A549 (cell line): Measurements from ENCODE around the gene CACNA1C. TPM values are rescaled to one million over a fixed set of nuclear protein-coding genes. Genes with fewer than 3 reads are reported as not detected.

Experiments
- ATAC-seq, 2 experiments: fragments of 200-7000 bp in 1 of 2; fragments of >200 bp in 1 of 2; cut with Nextera tagmentation in 1 of 2; cut with Tn5 transposase in 1 of 2; 3 replicates each; pipeline versions ENCODE4 v1.8.0 to v1.9.1; 2018 to 2020; ENCODE audit warnings: mild to moderate bottlenecking in 1 of 2, moderate library complexity in 1 of 2
- CTCF ChIA-PET: fragments of 300-600 bp; sonication (Branson Sonifier 250); formaldehyde crosslinking; extraction: SDS; loops from one replicate; lab custom pipeline; 2021; ENCODE audit warnings: antibody characterized with exemption, inconsistent platforms; lab: Yijun Ruan, JAX
- POLR2A ChIA-PET: fragments of 350-600 bp; formaldehyde crosslinking; extraction: SDS; loops from one replicate; lab custom pipeline; 2021; ENCODE audit warnings: antibody characterized with exemption, inconsistent platforms; lab: Yijun Ruan, JAX
- DNase-seq, 2 experiments: peaks; one replicate each; pipeline versions ENCODE4 v3.0.0 to v3.0.0-alpha.2; 2011 to 2016; ENCODE audit warnings: low read depth in 1 of 2, low spot score in 1 of 2
- FAIRE-seq: peaks from 2 replicates; lab custom pipeline; 2011; peaks lifted over from hg19 to GRCh38; lab: Jason Lieb, UNC
- H3K27ac ChIP-seq, 2 experiments: fragments of >200 bp; sonication (Bioruptor Twin); formaldehyde crosslinking; 3 replicates each; pipeline ENCODE4 v1.5.1; 2016 to 2017
- H3K4me1 ChIP-seq: fragments of >200 bp; sonication (Bioruptor Twin); formaldehyde crosslinking; 3 replicates; pipeline ENCODE4 v1.6.1; 2016
- H3K4me2 ChIP-seq: fragments of >200 bp; sonication (Bioruptor Twin); formaldehyde crosslinking; 3 replicates; pipeline ENCODE4 v1.6.1; 2016
- H3K4me3 ChIP-seq: fragments of >200 bp; sonication (Bioruptor Twin); formaldehyde crosslinking; 3 replicates; pipeline ENCODE4 v1.5.1; 2016
- H3K9me3 ChIP-seq: fragments of >200 bp; sonication (Bioruptor Twin); formaldehyde crosslinking; 3 replicates; pipeline ENCODE4 v1.6.1; 2016
- CBX2 ChIP-seq: fragments of 200-600 bp; sonication (generic); IDR thresholded peaks from 2 replicates; pipeline ENCODE4 v1.6.1; 2016; ENCODE audit warnings: low read depth, mild to moderate bottlenecking, borderline replicate concordance
- CHD2 ChIP-seq: fragments of 150-350 bp; IDR thresholded peaks from 2 replicates; pipeline ENCODE4 v1.6.1; 2014; ENCODE audit warnings: low read length; ENCODE audit not compliant: partially characterized antibody
- ESRRA ChIP-seq: fragments of 150-350 bp; IDR thresholded peaks from 2 replicates; pipeline ENCODE4 v1.6.1; 2014; ENCODE audit warnings: mild to moderate bottlenecking, low read length, borderline replicate concordance
- FOSL2 ChIP-seq, 2 experiments: fragments of 450-650 bp in 1 of 2; fragments of >200 bp in 1 of 2; sonication (Bioruptor Twin) in 1 of 2; formaldehyde crosslinking; IDR thresholded peaks; 2 replicates each; pipeline versions ENCODE4 v1.5.0 to v1.6.1; 2016 to 2020; ENCODE audit warnings: mild to moderate bottlenecking in 1 of 2, moderate library complexity in 1 of 2
- FOXS1 ChIP-seq: fragments of 250-450 bp; sonication (Bioruptor Pico); IDR thresholded peaks from 2 replicates; pipeline ENCODE4 v1.5.0; 2020; ENCODE audit warnings: mild to moderate bottlenecking, moderate library complexity
- GATA3 ChIP-seq: IDR thresholded peaks from 2 replicates; pipeline ENCODE4 v1.6.1; 2012; ENCODE audit warnings: borderline replicate concordance
- HDAC2 ChIP-seq: fragments of 200-600 bp; sonication (generic); IDR thresholded peaks from 2 replicates; pipeline ENCODE4 v1.6.1; 2016
- HEYL ChIP-seq: fragments of 250-450 bp; sonication (Bioruptor Pico); IDR thresholded peaks from 2 replicates; pipeline ENCODE4 v1.8.0; 2021; ENCODE audit warnings: mild to moderate bottlenecking, moderate library complexity
- HOXB5 ChIP-seq: fragments of 250-450 bp; sonication (Bioruptor Pico); IDR thresholded peaks from 2 replicates; pipeline ENCODE4 v1.5.0; 2020; ENCODE audit warnings: mild to moderate bottlenecking, moderate library complexity
- JUNB ChIP-seq: fragments of >200 bp; sonication (Bioruptor Twin); formaldehyde crosslinking; IDR thresholded peaks from 2 replicates; pipeline ENCODE4 v1.6.1; 2016
- MAZ ChIP-seq: fragments of 150-350 bp; IDR thresholded peaks from 2 replicates; pipeline ENCODE4 v1.6.1; 2014; ENCODE audit warnings: antibody characterized with exemption, low read depth, low read length, borderline replicate concordance
- NPAS2 ChIP-seq: fragments of 250-450 bp; sonication (Bioruptor Pico); IDR thresholded peaks from 2 replicates; pipeline ENCODE4 v1.8.0; 2022; ENCODE audit warnings: mild to moderate bottlenecking, moderate library complexity, borderline replicate concordance
- NR3C1 ChIP-seq: fragments of >200 bp; sonication (Bioruptor Twin); formaldehyde crosslinking; IDR thresholded peaks from 3 replicates; pipeline ENCODE4 v1.6.1; 2017
- PHF8 ChIP-seq: fragments of 200-600 bp; sonication (generic); IDR thresholded peaks from 2 replicates; pipeline ENCODE4 v1.6.1; 2016; ENCODE audit warnings: low read depth, mild to moderate bottlenecking, antibody characterized with exemption, moderate library complexity, borderline replicate concordance
- POLR2A ChIP-seq: IDR thresholded peaks from 2 replicates; pipeline ENCODE4 v1.6.1; 2012; ENCODE audit warnings: mild to moderate bottlenecking, low read length
- RAD21 ChIP-seq, 2 experiments: fragments of >200 bp in 1 of 2; sonication (Bioruptor Twin) in 1 of 2; formaldehyde crosslinking in 1 of 2; IDR thresholded peaks in 1 of 2; conservative IDR thresholded peaks in 1 of 2; 2 replicates in 1 of 2; 3 replicates in 1 of 2; pipeline ENCODE4 v1.6.1; 2012 to 2018; ENCODE audit warnings: inconsistent platforms in 1 of 2
- RNF2 ChIP-seq: fragments of 200-600 bp; sonication (generic); IDR thresholded peaks from 2 replicates; pipeline ENCODE4 v1.6.1; 2016; ENCODE audit warnings: low read depth, mild to moderate bottlenecking, antibody characterized with exemption, moderate library complexity, borderline replicate concordance
- WGBS: methylation state at CpG from one replicate; pipeline ENCODE4 v1.1.6; 2017; ENCODE audit errors: missing lambda C conversion rate; 5-methylcytosine and 5-hydroxymethylcytosine counted together
- polyA plus RNA-seq, 4 experiments: library from polyadenylated mRNA; depleted of rRNA in 3 of 4; stranded (reverse); fragments of >200 nt; fragmentation: RNase III in 1 of 4; extraction: RNeasy Plus Mini Kit Qiagen cat#74134 plus additional on column Dnase treatment in 1 of 4; gene quantifications; 2 replicates in 3 of 4; 3 replicates in 1 of 4; pipeline ENCODE4 v1.2.3, GENCODE V29; 2011 to 2017
- TF ChIP-seq, protein P1 (sequence below): fragments of 250-450 bp; sonication (Bioruptor Pico); IDR thresholded peaks from 2 replicates; pipeline ENCODE4 v1.5.0; 2021; ENCODE audit warnings: mild to moderate bottlenecking, moderate library complexity, borderline replicate concordance
- TF ChIP-seq, protein P2 (sequence below): fragments of >200 bp; sonication (Bioruptor Twin); formaldehyde crosslinking; IDR thresholded peaks from 3 replicates; pipeline ENCODE4 v1.6.1; 2016
- TF ChIP-seq, protein P3 (sequence below): fragments of 200-600 bp; sonication (generic); IDR thresholded peaks from 2 replicates; pipeline ENCODE4 v1.6.1; 2016; ENCODE audit warnings: antibody characterized with exemption, mild to moderate bottlenecking, moderate library complexity
- TF ChIP-seq, protein P4 (sequence below): fragments of >200 bp; sonication (Bioruptor Twin); formaldehyde crosslinking; IDR thresholded peaks from 2 replicates; pipeline ENCODE4 v1.6.1; 2016

Gene CACNA1C
- polyA plus RNA-seq, 2 of the 4 experiments (the other 2 are of a cell fraction): not detected

DNA sequence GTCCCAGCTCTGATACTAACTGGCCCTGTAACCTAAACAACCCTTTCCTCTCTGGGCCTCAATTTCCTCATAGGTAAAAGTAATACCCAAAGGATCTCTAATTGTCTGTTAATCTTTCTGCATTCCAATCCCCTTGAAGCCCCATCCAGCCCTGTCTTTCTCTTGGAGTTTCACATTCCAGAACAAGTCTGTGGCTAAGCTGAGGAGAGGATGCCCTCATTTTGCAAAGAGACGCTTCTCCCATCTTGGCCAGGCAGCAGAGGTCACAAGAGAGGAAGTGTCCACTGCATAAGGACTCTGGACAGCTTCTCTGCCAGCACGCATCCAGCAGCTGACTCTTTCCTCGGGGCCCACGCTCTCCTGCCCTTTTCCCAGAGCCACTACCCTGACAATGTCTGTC lies 478.6 kb downstream of the CACNA1C start (continued):
- TF ChIP-seq FOSL2 (IDR thresholded peaks at IDR 0.05): no peak
- TF ChIP-seq FOSL2 (CRISPR knock-in tag; IDR thresholded peaks at IDR 0.05): no peak

DNA sequence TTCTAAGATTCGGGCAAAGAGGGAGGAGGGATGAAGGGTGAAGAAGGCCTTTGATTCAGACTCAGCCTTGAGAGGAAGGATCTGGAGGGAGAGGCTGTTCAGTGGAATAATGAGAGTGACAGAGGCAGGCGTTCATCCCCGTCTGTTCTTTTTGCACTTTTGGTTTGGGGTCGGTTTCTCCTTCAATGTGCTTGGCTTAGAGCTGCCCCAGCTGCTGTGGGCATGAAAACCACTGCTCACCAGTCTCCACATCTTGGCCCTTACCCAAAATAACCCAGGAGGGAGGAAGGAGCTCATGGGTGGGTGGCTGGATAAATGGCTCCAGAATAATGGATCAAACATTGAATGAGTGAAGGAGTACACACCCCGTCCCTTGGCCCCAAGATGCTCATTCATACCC lies 480.2 kb downstream of the CACNA1C start:
- FAIRE-seq (no peak), DNase-seq (no peak), ATAC-seq (no peak)
- WGBS: 3% methylated on average over 5 of the region's 5 CpGs
- no peak overlapping the region for H3K4me2 ChIP-seq
- CTCF ChIA-PET: interaction anchor here (0.7 kb wide), 1 partner anchor 9 kb away, joined by 3 read pairs; no protein-coding TSS in a partner anchor
- H3K4me1 ChIP-seq: no peaks in the 10 kb centered on the region
- no peak overlapping the region for H3K27ac ChIP-seq
- TF ChIP-seq, protein P1, sequence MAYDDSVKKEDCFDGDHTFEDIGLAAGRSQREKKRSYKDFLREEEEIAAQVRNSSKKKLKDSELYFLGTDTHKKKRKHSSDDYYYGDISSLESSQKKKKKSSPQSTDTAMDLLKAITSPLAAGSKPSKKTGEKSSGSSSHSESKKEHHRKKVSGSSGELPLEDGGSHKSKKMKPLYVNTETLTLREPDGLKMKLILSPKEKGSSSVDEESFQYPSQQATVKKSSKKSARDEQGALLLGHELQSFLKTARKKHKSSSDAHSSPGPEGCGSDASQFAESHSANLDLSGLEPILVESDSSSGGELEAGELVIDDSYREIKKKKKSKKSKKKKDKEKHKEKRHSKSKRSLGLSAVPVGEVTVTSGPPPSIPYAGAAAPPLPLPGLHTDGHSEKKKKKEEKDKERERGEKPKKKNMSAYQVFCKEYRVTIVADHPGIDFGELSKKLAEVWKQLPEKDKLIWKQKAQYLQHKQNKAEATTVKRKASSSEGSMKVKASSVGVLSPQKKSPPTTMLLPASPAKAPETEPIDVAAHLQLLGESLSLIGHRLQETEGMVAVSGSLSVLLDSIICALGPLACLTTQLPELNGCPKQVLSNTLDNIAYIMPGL (CRISPR knock-in tag): no peak
- no peak for TF ChIP-seq RAD21 (conservative IDR thresholded peaks at IDR 0.05 in 1 of 2, IDR thresholded peaks at IDR 0.05 in 1 of 2)
- TF ChIP-seq POLR2A: no peak
- no peak for TF ChIP-seq CBX2
- TF ChIP-seq PHF8: no peak
- no peak for TF ChIP-seq CHD2
- TF ChIP-seq NR3C1: no peak
- TF ChIP-seq HOXB5 (CRISPR knock-in tag): no peak
- TF ChIP-seq MAZ: no peak
- no peak for TF ChIP-seq GATA3
- TF ChIP-seq FOXS1 (CRISPR knock-in tag): no peak
- no peak for TF ChIP-seq HDAC2
- no peak for TF ChIP-seq RNF2
- TF ChIP-seq, protein P2, sequence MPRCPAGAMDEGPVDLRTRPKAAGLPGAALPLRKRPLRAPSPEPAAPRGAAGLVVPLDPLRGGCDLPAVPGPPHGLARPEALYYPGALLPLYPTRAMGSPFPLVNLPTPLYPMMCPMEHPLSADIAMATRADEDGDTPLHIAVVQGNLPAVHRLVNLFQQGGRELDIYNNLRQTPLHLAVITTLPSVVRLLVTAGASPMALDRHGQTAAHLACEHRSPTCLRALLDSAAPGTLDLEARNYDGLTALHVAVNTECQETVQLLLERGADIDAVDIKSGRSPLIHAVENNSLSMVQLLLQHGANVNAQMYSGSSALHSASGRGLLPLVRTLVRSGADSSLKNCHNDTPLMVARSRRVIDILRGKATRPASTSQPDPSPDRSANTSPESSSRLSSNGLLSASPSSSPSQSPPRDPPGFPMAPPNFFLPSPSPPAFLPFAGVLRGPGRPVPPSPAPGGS: no peak
- no peaks in the 10 kb centered on the region for H3K9me3 ChIP-seq
- POLR2A ChIA-PET: no interaction called here
- no peak overlapping the region for H3K4me3 ChIP-seq

DNA sequence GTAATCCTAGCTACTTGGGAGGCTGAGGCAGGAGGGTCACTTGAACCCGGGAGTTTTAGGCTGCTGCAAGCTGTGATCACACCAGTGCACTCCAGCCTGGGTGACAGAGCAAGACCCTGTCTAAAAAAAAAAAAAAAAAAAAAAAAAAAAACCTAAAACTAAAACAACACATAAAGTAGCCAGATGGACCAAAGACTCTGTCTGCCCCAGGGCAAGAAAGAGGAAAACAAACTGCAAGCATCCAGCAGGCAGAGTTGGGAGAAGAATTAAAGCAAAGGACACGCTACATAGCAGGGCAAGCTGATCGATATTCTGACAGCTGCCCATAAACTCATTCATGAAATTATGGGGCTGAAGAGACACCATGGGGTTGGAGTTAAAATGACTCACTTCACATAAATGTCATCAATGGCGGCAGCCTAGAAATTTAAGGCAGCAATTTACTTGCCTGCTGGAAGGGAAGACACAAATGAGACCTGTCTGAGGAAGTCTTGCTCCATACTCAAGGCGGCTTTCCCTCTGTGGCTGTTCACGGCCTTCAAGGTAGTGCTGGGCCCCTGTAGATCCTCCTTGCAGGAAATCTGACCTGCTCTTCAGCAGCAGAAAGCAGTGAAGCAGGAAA lies 482.9 kb downstream of the CACNA1C start:
- WGBS: 32% methylated on average over 6 of the region's 6 CpGs

DNA sequence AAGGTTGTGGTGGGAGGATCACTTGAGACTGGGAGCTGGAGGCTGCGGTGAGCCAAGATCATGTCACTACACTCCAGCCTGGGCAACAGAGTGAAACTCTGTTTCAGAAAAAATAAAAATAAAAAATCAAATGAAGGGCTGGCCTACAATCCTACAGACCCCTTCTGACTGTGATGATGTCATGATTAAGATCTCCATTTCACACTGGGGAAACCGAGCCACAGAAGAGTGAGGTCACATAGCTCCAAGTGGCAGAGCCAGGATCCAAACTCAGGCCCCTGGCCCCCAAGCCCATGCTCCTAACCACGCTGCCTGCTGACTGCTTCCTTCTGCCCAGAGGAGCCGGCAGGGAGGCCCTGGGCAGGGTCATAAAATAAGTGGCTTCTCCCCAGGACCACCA lies 483.9 kb downstream of the CACNA1C start:
- POLR2A ChIA-PET: no interaction called here
- 10% methylated on average over 4 of the region's 4 CpGs for WGBS
- Histone ChIP-seq H3K4me2 (no peak overlapping the region), H3K9me3 (no peaks in the 10 kb centered on the region), H3K4me3 (no peak overlapping the region), H3K4me1 (no peaks in the 10 kb centered on the region), H3K27ac (no peak overlapping the region)
- FAIRE-seq (no peak), ATAC-seq (no peak), DNase-seq (no peak)
- CTCF ChIA-PET: interaction anchor here (0.7 kb wide), 1 partner anchor 246 kb away, joined by 3 read pairs; no protein-coding TSS in a partner anchor
- no peak for TF ChIP-seq ESRRA
- TF ChIP-seq GATA3: no peak
- no peak for TF ChIP-seq RNF2
- TF ChIP-seq PHF8: no peak
- TF ChIP-seq MAZ: no peak
- no peak for TF ChIP-seq NPAS2 (CRISPR knock-in tag)
- TF ChIP-seq HEYL: no peak
- TF ChIP-seq, protein P3, sequence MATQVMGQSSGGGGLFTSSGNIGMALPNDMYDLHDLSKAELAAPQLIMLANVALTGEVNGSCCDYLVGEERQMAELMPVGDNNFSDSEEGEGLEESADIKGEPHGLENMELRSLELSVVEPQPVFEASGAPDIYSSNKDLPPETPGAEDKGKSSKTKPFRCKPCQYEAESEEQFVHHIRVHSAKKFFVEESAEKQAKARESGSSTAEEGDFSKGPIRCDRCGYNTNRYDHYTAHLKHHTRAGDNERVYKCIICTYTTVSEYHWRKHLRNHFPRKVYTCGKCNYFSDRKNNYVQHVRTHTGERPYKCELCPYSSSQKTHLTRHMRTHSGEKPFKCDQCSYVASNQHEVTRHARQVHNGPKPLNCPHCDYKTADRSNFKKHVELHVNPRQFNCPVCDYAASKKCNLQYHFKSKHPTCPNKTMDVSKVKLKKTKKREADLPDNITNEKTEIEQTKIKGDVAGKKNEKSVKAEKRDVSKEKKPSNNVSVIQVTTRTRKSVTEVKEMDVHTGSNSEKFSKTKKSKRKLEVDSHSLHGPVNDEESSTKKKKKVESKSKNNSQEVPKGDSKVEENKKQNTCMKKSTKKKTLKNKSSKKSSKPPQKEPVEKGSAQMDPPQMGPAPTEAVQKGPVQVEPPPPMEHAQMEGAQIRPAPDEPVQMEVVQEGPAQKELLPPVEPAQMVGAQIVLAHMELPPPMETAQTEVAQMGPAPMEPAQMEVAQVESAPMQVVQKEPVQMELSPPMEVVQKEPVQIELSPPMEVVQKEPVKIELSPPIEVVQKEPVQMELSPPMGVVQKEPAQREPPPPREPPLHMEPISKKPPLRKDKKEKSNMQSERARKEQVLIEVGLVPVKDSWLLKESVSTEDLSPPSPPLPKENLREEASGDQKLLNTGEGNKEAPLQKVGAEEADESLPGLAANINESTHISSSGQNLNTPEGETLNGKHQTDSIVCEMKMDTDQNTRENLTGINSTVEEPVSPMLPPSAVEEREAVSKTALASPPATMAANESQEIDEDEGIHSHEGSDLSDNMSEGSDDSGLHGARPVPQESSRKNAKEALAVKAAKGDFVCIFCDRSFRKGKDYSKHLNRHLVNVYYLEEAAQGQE: no peak
- no peak for TF ChIP-seq CBX2

More for the DNA sequence above, 482.9 kb downstream of the CACNA1C start:
- ChIA-PET POLR2A (no interaction called here), CTCF (interaction anchor here (0.7 kb wide), 1 partner anchor 245 kb away, joined by 3 read pairs; no protein-coding TSS in a partner anchor)
- TF ChIP-seq CHD2 (no peak), NR3C1 (no peak), RNF2 (no peak), JUNB (no peak), ESRRA (no peak), HOXB5 (CRISPR knock-in tag) (no peak)
- TF ChIP-seq, protein P4, sequence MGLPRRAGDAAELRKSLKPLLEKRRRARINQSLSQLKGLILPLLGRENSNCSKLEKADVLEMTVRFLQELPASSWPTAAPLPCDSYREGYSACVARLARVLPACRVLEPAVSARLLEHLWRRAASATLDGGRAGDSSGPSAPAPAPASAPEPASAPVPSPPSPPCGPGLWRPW: no peak
- no peak for FAIRE-seq
- DNase-seq: no peak
- Histone ChIP-seq H3K4me2 (no peak overlapping the region), H3K4me1 (no peaks in the 10 kb centered on the region), H3K4me3 (no peak overlapping the region), H3K27ac (no peak overlapping the region), H3K9me3 (no peaks in the 10 kb centered on the region)
- no peak for ATAC-seq
